IMR-90 (cell line): ENCODE measurements around the gene KRT9. TPM values are rescaled to one million over a fixed set of nuclear protein-coding genes. Genes with fewer than 3 reads are reported as not detected.
A peak's percentile ranks its signal among the peaks of the same experiment; 100 is the strongest.

Experiments
- polyA plus RNA-seq, 3 experiments: library from polyadenylated mRNA; depleted of rRNA; stranded (reverse); fragments of >200 nt; gene quantifications; 2 replicates each; pipeline ENCODE4 v1.2.3, GENCODE V29; 2012; ENCODE audit warnings: low replicate concordance in 1 of 3
- total RNA-seq: library from RNA; depleted of rRNA; stranded (reverse); fragments of >200 nt; gene quantifications from 2 replicates; pipeline ENCODE4 v1.2.3, GENCODE V29; 2012
- TF ChIP-seq, protein P1 (sequence below): conservative IDR thresholded peaks from 2 replicates; pipeline ENCODE4 v1.5.1; 2012; ENCODE audit warnings: mild to moderate bottlenecking, low read depth, low read length, improper control_type of control experiment

KRT9 gene
- total and polyA plus RNA-seq, 2 of the 4 experiments (the other 2 are of a cell fraction): not detected

DNA sequence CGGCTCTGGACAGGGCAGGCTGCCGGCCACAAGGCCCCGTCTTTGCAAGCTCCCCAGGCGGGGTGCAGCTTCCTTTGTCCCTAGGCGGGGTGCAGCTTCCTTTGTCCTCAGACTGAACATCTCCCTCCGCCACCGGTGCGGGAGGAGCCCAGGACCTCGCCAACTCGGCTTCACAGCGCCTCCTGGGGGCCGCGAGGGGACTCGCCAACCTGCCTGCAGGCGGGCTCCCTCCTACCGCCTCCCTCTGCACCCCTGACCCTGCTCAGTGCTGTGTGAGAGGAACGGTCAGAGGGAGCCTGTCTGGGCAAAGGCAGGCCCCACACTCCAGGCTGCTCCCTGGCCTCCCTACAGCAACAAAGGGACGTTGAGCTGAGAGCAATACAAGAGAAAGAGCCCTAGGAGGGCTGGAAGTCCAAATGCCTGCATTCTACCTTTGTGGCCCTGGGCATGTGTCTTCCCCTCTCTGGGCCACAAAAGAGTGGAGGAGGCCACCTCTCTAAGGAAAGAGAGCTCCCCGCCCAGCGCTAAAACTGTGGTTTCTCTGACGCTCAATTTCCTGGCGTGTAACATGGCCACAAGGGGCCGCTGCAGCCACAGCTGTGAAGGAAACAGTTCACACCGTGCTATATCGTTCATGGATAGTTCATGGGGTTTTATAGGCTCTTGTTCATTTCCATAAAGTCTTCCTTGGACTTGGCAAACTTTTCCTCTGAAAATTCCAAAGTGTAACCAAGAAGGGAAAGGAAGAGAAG is 22.8 kb downstream of the KRT9 start (continued):
- TF ChIP-seq, protein P1, sequence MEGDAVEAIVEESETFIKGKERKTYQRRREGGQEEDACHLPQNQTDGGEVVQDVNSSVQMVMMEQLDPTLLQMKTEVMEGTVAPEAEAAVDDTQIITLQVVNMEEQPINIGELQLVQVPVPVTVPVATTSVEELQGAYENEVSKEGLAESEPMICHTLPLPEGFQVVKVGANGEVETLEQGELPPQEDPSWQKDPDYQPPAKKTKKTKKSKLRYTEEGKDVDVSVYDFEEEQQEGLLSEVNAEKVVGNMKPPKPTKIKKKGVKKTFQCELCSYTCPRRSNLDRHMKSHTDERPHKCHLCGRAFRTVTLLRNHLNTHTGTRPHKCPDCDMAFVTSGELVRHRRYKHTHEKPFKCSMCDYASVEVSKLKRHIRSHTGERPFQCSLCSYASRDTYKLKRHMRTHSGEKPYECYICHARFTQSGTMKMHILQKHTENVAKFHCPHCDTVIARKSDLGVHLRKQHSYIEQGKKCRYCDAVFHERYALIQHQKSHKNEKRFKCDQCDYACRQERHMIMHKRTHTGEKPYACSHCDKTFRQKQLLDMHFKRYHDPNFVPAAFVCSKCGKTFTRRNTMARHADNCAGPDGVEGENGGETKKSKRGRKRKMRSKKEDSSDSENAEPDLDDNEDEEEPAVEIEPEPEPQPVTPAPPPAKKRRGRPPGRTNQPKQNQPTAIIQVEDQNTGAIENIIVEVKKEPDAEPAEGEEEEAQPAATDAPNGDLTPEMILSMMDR: peak; percentile 96
